HCT116 (cell line): ENCODE data around the gene SRGAP1. TPM values are rescaled to one million over a fixed set of nuclear protein-coding genes. Genes with fewer than 3 reads are reported as not detected.

Source experiments
- ATAC-seq: fragments of 200-7000 bp; cut with Tn5 transposase; 2 replicates; pipeline ENCODE4 v1.9.1; 2020; ENCODE audit warnings: mild to moderate bottlenecking, moderate library complexity
- BruUV-seq: library from RNA; stranded (reverse); fragments of 400-500 nt; replicated peaks from 2 replicates; lab custom pipeline; 2021; lab: Mats Ljungman, UMichigan
- CTCF ChIA-PET: fragments of 300-600 bp; sonication (Branson Sonifier 250); formaldehyde crosslinking; loops from one replicate; lab custom pipeline; 2021; ENCODE audit warnings: antibody characterized with exemption; lab: Charles Lee
- POLR2A ChIA-PET: fragments of 300-600, 350-600 bp; sonication (Branson Sonifier 250); formaldehyde crosslinking; loops from one replicate; lab custom pipeline; 2021; ENCODE audit warnings: antibody characterized with exemption; lab: Charles Lee
- RAD21 ChIA-PET, 2 experiments: fragments of 300-600 bp; sonication (Branson Sonifier 250); formaldehyde crosslinking; loops; one replicate each; lab custom pipeline; 2023; ENCODE audit warnings: low total read pairs in 2 of 2; ENCODE audit not compliant: uncharacterized antibody in 2 of 2, unreplicated experiment in 2 of 2, low non-redundant PET in 1 of 2; lab: Charles Lee
- DNase-seq: peaks from one replicate; pipeline ENCODE4 v3.0.0-alpha.2; 2010; ENCODE audit warnings: low read depth, low spot score
- H2AFZ ChIP-seq: fragments of 200-600 bp; shearing (Covaris generic), sonication (generic); 2 replicates; pipeline ENCODE4 v1.6.1; 2017; ENCODE audit warnings: low read depth, mixed run types, mixed read lengths, antibody characterized with exemption, low read length; ENCODE audit not compliant: poor library complexity, severe bottlenecking
- H3K27ac ChIP-seq: 2 replicates; pipeline ENCODE4 v1.5.1; 2012; ENCODE audit warnings: low read depth, low read length
- H3K27me3 ChIP-seq: fragments of 200-600 bp; sonication (generic); 2 replicates; pipeline ENCODE4 v1.6.1; 2016; ENCODE audit warnings: mixed run types, low read length, mixed read lengths; ENCODE audit not compliant: insufficient read depth
- H3K36me3 ChIP-seq, 2 experiments: fragments of 200-500 bp in 1 of 2; fragments of 200-600 bp in 1 of 2; sonication (Bioruptor generic) in 1 of 2; sonication (generic) in 1 of 2; 2 replicates each; pipeline versions ENCODE4 v1.5.1 to v1.6.1; 2014 to 2016; ENCODE audit warnings: low read length in 2 of 2, inconsistent platforms in 1 of 2, mixed read lengths in 1 of 2, mixed run types in 1 of 2; ENCODE audit not compliant: insufficient read depth in 2 of 2, control insufficient read depth in 1 of 2
- H3K4me1 ChIP-seq, 2 experiments: fragments of 200-600 bp in 1 of 2; sonication (generic) in 1 of 2; 2 replicates each; pipeline versions ENCODE4 v1.5.1 to v1.6.1; 2012 to 2017; ENCODE audit warnings: low read length in 2 of 2, inconsistent platforms in 1 of 2, mild to moderate bottlenecking in 1 of 2, mixed read lengths in 1 of 2, mixed run types in 1 of 2, moderate library complexity in 1 of 2; ENCODE audit not compliant: insufficient read depth in 2 of 2, control insufficient read depth in 1 of 2
- H3K4me2 ChIP-seq: fragments of 200-600 bp; sonication (generic); 2 replicates; pipeline ENCODE4 v1.6.1; 2017; ENCODE audit warnings: mixed run types, low read length, mixed read lengths
- H3K4me3 ChIP-seq, 2 experiments: fragments of 200-600 bp in 1 of 2; sonication (generic) in 1 of 2; replicated peaks in 1 of 2; 2 replicates each; pipeline ENCODE4 v1.5.1; 2011 to 2016; ENCODE audit warnings: low read length in 2 of 2, control low read depth in 1 of 2, low read depth in 1 of 2, mild to moderate bottlenecking in 1 of 2, mixed read lengths in 1 of 2, mixed run types in 1 of 2
- H3K79me2 ChIP-seq: fragments of 200-600 bp; sonication (generic); 2 replicates; pipeline ENCODE4 v1.6.1; 2017; ENCODE audit warnings: mild to moderate bottlenecking, mixed run types, low read length, moderate library complexity, mixed read lengths; ENCODE audit not compliant: insufficient read depth
- H3K9ac ChIP-seq: fragments of 200-600 bp; sonication (generic); 2 replicates; pipeline ENCODE4 v1.6.1; 2016; ENCODE audit warnings: low read length, mixed read lengths
- H3K9me2 ChIP-seq: fragments of 200-600 bp; sonication (generic), shearing (Covaris generic); 2 replicates; pipeline ENCODE4 v1.6.1; 2017; ENCODE audit warnings: mixed run types, mild to moderate bottlenecking, moderate library complexity; ENCODE audit not compliant: insufficient read depth
- H3K9me3 ChIP-seq, 2 experiments: fragments of 200-500 bp in 1 of 2; fragments of 200-600 bp in 1 of 2; sonication (Bioruptor generic) in 1 of 2; sonication (generic) in 1 of 2; 2 replicates each; pipeline ENCODE4 v1.6.1; 2014 to 2017; ENCODE audit warnings: low read length in 2 of 2, mixed read lengths in 2 of 2, inconsistent platforms in 1 of 2, low read depth in 1 of 2, mild to moderate bottlenecking in 1 of 2, mixed run types in 1 of 2, moderate library complexity in 1 of 2; ENCODE audit not compliant: control insufficient read depth in 1 of 2, insufficient read depth in 1 of 2
- H4K20me1 ChIP-seq: fragments of 200-600 bp; sonication (generic), shearing (Covaris generic); 2 replicates; pipeline ENCODE4 v1.6.1; 2017; ENCODE audit warnings: mixed run types, mild to moderate bottlenecking, moderate library complexity; ENCODE audit not compliant: insufficient read depth
- CBX3 ChIP-seq: IDR thresholded peaks from 2 replicates; pipeline ENCODE4 v1.6.1; 2012; ENCODE audit warnings: low read depth
- CEBPB ChIP-seq: IDR thresholded peaks from 2 replicates; pipeline ENCODE4 v1.6.1; 2012; ENCODE audit warnings: low read depth
- ELF1 ChIP-seq: IDR thresholded peaks from 2 replicates; pipeline ENCODE4 v1.6.1; 2012; ENCODE audit warnings: low read depth, borderline replicate concordance
- EZH2 ChIP-seq: fragments of 200-600 bp; sonication (generic); IDR thresholded peaks from 2 replicates; pipeline ENCODE4 v1.6.1; 2017; ENCODE audit warnings: antibody characterized with exemption, mixed run types
- EZH2phosphoT487 ChIP-seq: fragments of 200-600 bp; IDR thresholded peaks from 2 replicates; pipeline ENCODE4 v1.6.1; 2018; ENCODE audit warnings: antibody characterized with exemption, borderline replicate concordance
- FOSL1 ChIP-seq: IDR thresholded peaks from 2 replicates; pipeline ENCODE4 v1.6.1; 2012; ENCODE audit warnings: low read depth
- JUND ChIP-seq: IDR thresholded peaks from 2 replicates; pipeline ENCODE4 v1.6.1; 2012
- POLR2A ChIP-seq: IDR thresholded peaks from 2 replicates; pipeline ENCODE4 v1.7.0; 2011; ENCODE audit warnings: borderline replicate concordance; ENCODE audit not compliant: insufficient read depth, insufficient read length; ENCODE audit errors: extremely low read depth
- RAD21 ChIP-seq: IDR thresholded peaks from 2 replicates; pipeline ENCODE4 v1.6.1; 2012; ENCODE audit warnings: low read depth, mild to moderate bottlenecking
- SP1 ChIP-seq: IDR thresholded peaks from 2 replicates; pipeline ENCODE4 v1.6.1; 2012; ENCODE audit warnings: low read depth
- SRF ChIP-seq: IDR thresholded peaks from 2 replicates; pipeline ENCODE4 v1.6.1; 2012; ENCODE audit warnings: low read depth
- TCF7L2 ChIP-seq: IDR thresholded peaks from 2 replicates; pipeline ENCODE4 v1.7.0; 2011; ENCODE audit warnings: borderline replicate concordance, inconsistent platforms; ENCODE audit not compliant: insufficient read depth, insufficient read length; ENCODE audit errors: extremely low read depth
- YY1 ChIP-seq: IDR thresholded peaks from 2 replicates; pipeline ENCODE4 v1.6.1; 2011; ENCODE audit warnings: low read length, low read depth, moderate library complexity, mild to moderate bottlenecking; ENCODE audit not compliant: insufficient replicate concordance; ENCODE audit errors: extremely low read depth
- ZFX ChIP-seq: fragments of 450-650 bp; IDR thresholded peaks from 2 replicates; pipeline ENCODE4 v1.6.1; 2017
- ZNF274 ChIP-seq: fragments of 200-500 bp; sonication (Bioruptor generic); IDR thresholded peaks from 2 replicates; pipeline ENCODE4 v1.6.1; 2014; ENCODE audit warnings: mild to moderate bottlenecking, low read depth, low read length, inconsistent platforms
- intact Hi-C: fragments of 100-400 bp; cut with micrococcal nuclease; formaldehyde crosslinking; loops from 2 replicates; pipeline ENCODE4 v1.10.0; 2022
- total RNA-seq: library from RNA; stranded (reverse); gene quantifications from one replicate; pipeline ENCODE4 v1.2.1, GENCODE V29; 2021; ENCODE audit not compliant: unreplicated experiment
- TF ChIP-seq, protein P1 (sequence below): IDR thresholded peaks from 2 replicates; pipeline ENCODE4 v1.6.1; 2012; ENCODE audit warnings: low read depth
- TF ChIP-seq, protein P2 (sequence below): IDR thresholded peaks from 2 replicates; pipeline ENCODE4 v1.6.1; 2012
- TF ChIP-seq, protein P3 (sequence below): IDR thresholded peaks from 2 replicates; pipeline ENCODE4 v1.6.1; 2011; ENCODE audit warnings: mild to moderate bottlenecking, low read length, moderate library complexity; ENCODE audit not compliant: insufficient replicate concordance; ENCODE audit errors: extremely low read depth
- TF ChIP-seq, protein P4 (sequence below), 3 experiments: fragments of 200-600 bp in 1 of 3; sonication (generic) in 1 of 3; IDR thresholded peaks in 2 of 3; conservative IDR thresholded peaks in 1 of 3; 2 replicates each; pipeline ENCODE4 v1.5.1; 2012 to 2017; ENCODE audit warnings: low read depth in 2 of 3, low read length in 2 of 3, antibody characterized with exemption in 1 of 3, borderline replicate concordance in 1 of 3, control low read depth in 1 of 3, mild to moderate bottlenecking in 1 of 3, mixed read lengths in 1 of 3, mixed run types in 1 of 3, moderate library complexity in 1 of 3; ENCODE audit not compliant: insufficient read depth in 1 of 3
- TF ChIP-seq, protein P5 (sequence below): IDR thresholded peaks from 2 replicates; pipeline ENCODE4 v1.6.1; 2012

The SRGAP1 gene
- total RNA-seq, 1 experiment from 2014 or later, result 16.6 TPM

DNA sequence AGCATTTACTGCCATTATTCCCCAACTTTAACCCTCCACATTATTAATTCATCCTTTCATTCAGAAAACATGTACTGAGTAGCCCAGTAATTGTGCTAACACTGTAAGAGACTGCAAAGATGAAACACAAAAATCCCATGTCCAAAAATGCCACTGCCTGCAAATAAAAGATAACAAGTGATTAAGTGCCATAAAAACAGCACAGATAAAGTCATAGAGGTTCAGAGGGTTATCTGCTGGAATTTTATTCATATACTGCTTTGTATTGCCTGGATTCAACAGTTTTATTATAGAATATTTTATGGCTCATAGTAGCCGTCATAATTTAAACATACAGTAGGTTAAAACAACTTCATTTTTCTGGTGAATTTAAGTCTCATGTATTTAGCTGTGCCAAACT is 199.7 kb downstream of the SRGAP1 start (continued):
- TF ChIP-seq, protein P1, sequence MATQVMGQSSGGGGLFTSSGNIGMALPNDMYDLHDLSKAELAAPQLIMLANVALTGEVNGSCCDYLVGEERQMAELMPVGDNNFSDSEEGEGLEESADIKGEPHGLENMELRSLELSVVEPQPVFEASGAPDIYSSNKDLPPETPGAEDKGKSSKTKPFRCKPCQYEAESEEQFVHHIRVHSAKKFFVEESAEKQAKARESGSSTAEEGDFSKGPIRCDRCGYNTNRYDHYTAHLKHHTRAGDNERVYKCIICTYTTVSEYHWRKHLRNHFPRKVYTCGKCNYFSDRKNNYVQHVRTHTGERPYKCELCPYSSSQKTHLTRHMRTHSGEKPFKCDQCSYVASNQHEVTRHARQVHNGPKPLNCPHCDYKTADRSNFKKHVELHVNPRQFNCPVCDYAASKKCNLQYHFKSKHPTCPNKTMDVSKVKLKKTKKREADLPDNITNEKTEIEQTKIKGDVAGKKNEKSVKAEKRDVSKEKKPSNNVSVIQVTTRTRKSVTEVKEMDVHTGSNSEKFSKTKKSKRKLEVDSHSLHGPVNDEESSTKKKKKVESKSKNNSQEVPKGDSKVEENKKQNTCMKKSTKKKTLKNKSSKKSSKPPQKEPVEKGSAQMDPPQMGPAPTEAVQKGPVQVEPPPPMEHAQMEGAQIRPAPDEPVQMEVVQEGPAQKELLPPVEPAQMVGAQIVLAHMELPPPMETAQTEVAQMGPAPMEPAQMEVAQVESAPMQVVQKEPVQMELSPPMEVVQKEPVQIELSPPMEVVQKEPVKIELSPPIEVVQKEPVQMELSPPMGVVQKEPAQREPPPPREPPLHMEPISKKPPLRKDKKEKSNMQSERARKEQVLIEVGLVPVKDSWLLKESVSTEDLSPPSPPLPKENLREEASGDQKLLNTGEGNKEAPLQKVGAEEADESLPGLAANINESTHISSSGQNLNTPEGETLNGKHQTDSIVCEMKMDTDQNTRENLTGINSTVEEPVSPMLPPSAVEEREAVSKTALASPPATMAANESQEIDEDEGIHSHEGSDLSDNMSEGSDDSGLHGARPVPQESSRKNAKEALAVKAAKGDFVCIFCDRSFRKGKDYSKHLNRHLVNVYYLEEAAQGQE, result no peak

DNA sequence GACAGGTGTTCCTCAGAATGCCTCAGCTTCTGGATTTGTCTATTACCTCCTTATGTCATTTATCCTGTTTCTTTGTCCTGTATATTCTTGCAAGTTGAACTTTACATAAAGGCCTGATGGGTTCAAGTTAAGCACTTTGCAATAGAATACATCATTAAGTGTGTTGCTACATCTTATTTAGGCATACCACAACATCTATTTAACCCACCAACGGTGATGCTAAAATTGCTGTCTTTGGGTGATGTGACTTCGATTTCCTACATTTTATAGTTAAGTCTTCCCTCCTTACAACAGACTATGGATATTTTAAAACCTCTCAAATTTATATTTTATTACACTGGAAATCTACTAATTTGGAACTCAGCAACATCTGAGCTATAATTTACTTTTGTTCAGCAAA is 206.6 kb downstream of the SRGAP1 start:
- Histone ChIP-seq H3K4me2 (no peak overlapping the region), H3K4me1 (no peaks in the 10 kb centered on the region), H3K9me2 (no peaks in the 10 kb centered on the region), H3K9me3 (0 out of 4 replicates have a peak, but pooled peaks cover 0 to 3% of the 10 kb centered on the region in 2 experiments), H3K27me3 (no peaks in the 10 kb centered on the region), H3K9ac (no peak overlapping the region), H4K20me1 (no peaks in the 10 kb centered on the region), H3K4me3 (no peak overlapping the region), H2AFZ (no peak overlapping the region), H3K36me3 (no peaks in the 10 kb centered on the region), H3K27ac (no peak overlapping the region), H3K79me2 (no peaks in the 10 kb centered on the region; the same call in 1 of the 2 replicates)
- intact Hi-C loops, result no loop called here
- BruUV-seq, result no TSS peak
- POLR2A ChIA-PET, result no interaction called here
- no peak for DNase-seq
- TF ChIP-seq, protein P2, sequence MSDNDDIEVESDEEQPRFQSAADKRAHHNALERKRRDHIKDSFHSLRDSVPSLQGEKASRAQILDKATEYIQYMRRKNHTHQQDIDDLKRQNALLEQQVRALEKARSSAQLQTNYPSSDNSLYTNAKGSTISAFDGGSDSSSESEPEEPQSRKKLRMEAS, result no peak
- TF ChIP-seq CEBPB (no peak), TCF7L2 (no peak), SRF (no peak), RAD21 (no peak), FOSL1 (no peak), ZNF274 (no peak), JUND (no peak), EZH2 (no peak), ZFX (no peak), EZH2phosphoT487 (no peak), YY1 (no peak), SP1 (no peak), ELF1 (no peak), CBX3 (no peak), POLR2A (no peak)
- TF ChIP-seq, protein P3, sequence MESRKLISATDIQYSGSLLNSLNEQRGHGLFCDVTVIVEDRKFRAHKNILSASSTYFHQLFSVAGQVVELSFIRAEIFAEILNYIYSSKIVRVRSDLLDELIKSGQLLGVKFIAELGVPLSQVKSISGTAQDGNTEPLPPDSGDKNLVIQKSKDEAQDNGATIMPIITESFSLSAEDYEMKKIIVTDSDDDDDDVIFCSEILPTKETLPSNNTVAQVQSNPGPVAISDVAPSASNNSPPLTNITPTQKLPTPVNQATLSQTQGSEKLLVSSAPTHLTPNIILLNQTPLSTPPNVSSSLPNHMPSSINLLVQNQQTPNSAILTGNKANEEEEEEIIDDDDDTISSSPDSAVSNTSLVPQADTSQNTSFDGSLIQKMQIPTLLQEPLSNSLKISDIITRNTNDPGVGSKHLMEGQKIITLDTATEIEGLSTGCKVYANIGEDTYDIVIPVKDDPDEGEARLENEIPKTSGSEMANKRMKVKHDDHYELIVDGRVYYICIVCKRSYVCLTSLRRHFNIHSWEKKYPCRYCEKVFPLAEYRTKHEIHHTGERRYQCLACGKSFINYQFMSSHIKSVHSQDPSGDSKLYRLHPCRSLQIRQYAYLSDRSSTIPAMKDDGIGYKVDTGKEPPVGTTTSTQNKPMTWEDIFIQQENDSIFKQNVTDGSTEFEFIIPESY, result no peak
- TF ChIP-seq, protein P4, sequence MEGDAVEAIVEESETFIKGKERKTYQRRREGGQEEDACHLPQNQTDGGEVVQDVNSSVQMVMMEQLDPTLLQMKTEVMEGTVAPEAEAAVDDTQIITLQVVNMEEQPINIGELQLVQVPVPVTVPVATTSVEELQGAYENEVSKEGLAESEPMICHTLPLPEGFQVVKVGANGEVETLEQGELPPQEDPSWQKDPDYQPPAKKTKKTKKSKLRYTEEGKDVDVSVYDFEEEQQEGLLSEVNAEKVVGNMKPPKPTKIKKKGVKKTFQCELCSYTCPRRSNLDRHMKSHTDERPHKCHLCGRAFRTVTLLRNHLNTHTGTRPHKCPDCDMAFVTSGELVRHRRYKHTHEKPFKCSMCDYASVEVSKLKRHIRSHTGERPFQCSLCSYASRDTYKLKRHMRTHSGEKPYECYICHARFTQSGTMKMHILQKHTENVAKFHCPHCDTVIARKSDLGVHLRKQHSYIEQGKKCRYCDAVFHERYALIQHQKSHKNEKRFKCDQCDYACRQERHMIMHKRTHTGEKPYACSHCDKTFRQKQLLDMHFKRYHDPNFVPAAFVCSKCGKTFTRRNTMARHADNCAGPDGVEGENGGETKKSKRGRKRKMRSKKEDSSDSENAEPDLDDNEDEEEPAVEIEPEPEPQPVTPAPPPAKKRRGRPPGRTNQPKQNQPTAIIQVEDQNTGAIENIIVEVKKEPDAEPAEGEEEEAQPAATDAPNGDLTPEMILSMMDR (IDR thresholded peaks at IDR 0.05 in 2 of 3, conservative IDR thresholded peaks at IDR 0.05 in 1 of 3; ENCODE audit: borderline replicate concordance in 1 of 3, insufficient read depth in 1 of 3, low read depth in 2 of 3, low read length in 2 of 3), result no peak
- TF ChIP-seq, protein P5, sequence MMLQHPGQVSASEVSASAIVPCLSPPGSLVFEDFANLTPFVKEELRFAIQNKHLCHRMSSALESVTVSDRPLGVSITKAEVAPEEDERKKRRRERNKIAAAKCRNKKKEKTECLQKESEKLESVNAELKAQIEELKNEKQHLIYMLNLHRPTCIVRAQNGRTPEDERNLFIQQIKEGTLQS, result no peak
- RAD21 ChIA-PET, result no interaction called here
- CTCF ChIA-PET, result no interaction called here
- no peak for ATAC-seq
